Endothelial cell of umbilical vein (primary cell): ENCODE data around the gene DNAI2. TPM values are rescaled to one million over a fixed set of nuclear protein-coding genes. Genes with fewer than 3 reads are reported as not detected.

Experiments used
- BruUV-seq: library from RNA; stranded (reverse); fragments of 400-500 nt; replicated peaks from 2 replicates; lab custom pipeline; 2021; lab: Mats Ljungman, UMichigan
- CTCF ChIA-PET: fragments of 300-600, 350-600 bp; sonication (Branson Sonifier 250); formaldehyde crosslinking; loops from one replicate; lab custom pipeline; 2021; ENCODE audit warnings: antibody characterized with exemption, inconsistent platforms; lab: Charles Lee
- POLR2A ChIA-PET: fragments of 300-600, 350-600 bp; sonication (Branson Sonifier 250); formaldehyde crosslinking; loops from one replicate; lab custom pipeline; 2021; ENCODE audit warnings: antibody characterized with exemption, inconsistent platforms; lab: Charles Lee
- DNase-seq: peaks from one replicate; pipeline ENCODE4 v3.0.0-alpha.2; 2011; ENCODE audit warnings: low read depth, low spot score
- FAIRE-seq: peaks from 2 replicates; lab custom pipeline; 2011; peaks lifted over from hg19 to GRCh38; lab: Jason Lieb, UNC
- H2AFZ ChIP-seq: 2 replicates; pipeline ENCODE4 v1.6.0; 2012; ENCODE audit warnings: low read depth, low read length, control low read depth, inconsistent platforms
- H3K27ac ChIP-seq: 2 replicates; pipeline ENCODE4 v1.5.1; 2011; ENCODE audit warnings: low read depth, mild to moderate bottlenecking, control low read depth, low read length, moderate library complexity; ENCODE audit not compliant: insufficient read depth
- H3K27me3 ChIP-seq, 2 experiments: 2 replicates each; pipeline versions ENCODE4 v1.6.0 to v1.6.1; 2011; ENCODE audit warnings: low read length in 2 of 2, mixed read lengths in 1 of 2; ENCODE audit not compliant: control insufficient read depth in 2 of 2, insufficient read depth in 2 of 2
- H3K36me3 ChIP-seq, 2 experiments: 2 replicates in 1 of 2; 3 replicates in 1 of 2; pipeline ENCODE4 v1.5.1; 2011; ENCODE audit warnings: low read length in 2 of 2, mild to moderate bottlenecking in 1 of 2, moderate library complexity in 1 of 2; ENCODE audit not compliant: control insufficient read depth in 2 of 2, insufficient read depth in 2 of 2; ENCODE audit errors: extremely low read depth in 1 of 2
- H3K4me1 ChIP-seq: 3 replicates; pipeline ENCODE4 v1.5.1; 2011; ENCODE audit warnings: mild to moderate bottlenecking, low read length; ENCODE audit not compliant: control insufficient read depth, insufficient read depth; ENCODE audit errors: extremely low read depth
- H3K4me2 ChIP-seq: 2 replicates; pipeline ENCODE4 v1.6.1; 2011; ENCODE audit warnings: low read length, control low read depth, mixed read lengths; ENCODE audit not compliant: insufficient read depth
- H3K4me3 ChIP-seq, 3 experiments: fragments of 200-600 bp in 1 of 3; sonication (generic), shearing (Covaris generic) in 1 of 3; replicated peaks in 1 of 3; 2 replicates each; pipeline ENCODE4 v1.5.1; 2011 to 2016; ENCODE audit warnings: control low read depth in 3 of 3, low read length in 3 of 3, mild to moderate bottlenecking in 2 of 3, inconsistent platforms in 1 of 3, low read depth in 1 of 3, moderate library complexity in 1 of 3; ENCODE audit not compliant: insufficient read depth in 1 of 3
- H3K79me2 ChIP-seq: 2 replicates; pipeline ENCODE4 v1.6.0; 2012; ENCODE audit warnings: low read length, inconsistent platforms; ENCODE audit not compliant: control insufficient read depth, insufficient read depth
- H3K9ac ChIP-seq: replicated peaks from 2 replicates; pipeline ENCODE3; 2011; ENCODE audit warnings: low read length, control low read depth; ENCODE audit not compliant: insufficient read depth; ENCODE audit errors: extremely low read depth
- H3K9me1 ChIP-seq: replicated peaks from 3 replicates; pipeline ENCODE4 v1.6.0; 2011; ENCODE audit warnings: mild to moderate bottlenecking, low read length; ENCODE audit not compliant: control insufficient read depth, insufficient read depth; ENCODE audit errors: extremely low read depth
- H3K9me3 ChIP-seq: replicated peaks from 2 replicates; pipeline ENCODE4 v1.5.1; 2012; ENCODE audit warnings: low read length, inconsistent platforms; ENCODE audit not compliant: control insufficient read depth, insufficient read depth
- H4K20me1 ChIP-seq: replicated peaks from 2 replicates; pipeline ENCODE3; 2011; ENCODE audit warnings: mild to moderate bottlenecking, low read length; ENCODE audit not compliant: control insufficient read depth, insufficient read depth; ENCODE audit errors: extremely low read depth
- EZH2 ChIP-seq: IDR thresholded peaks from 2 replicates; pipeline ENCODE4 v1.6.1; 2012; ENCODE audit warnings: borderline replicate concordance, low read depth, mild to moderate bottlenecking, moderate library complexity, low read length, inconsistent platforms; ENCODE audit not compliant: severe bottlenecking
- FOS ChIP-seq: IDR thresholded peaks from 2 replicates; pipeline ENCODE4 v1.6.1; 2011; ENCODE audit warnings: mild to moderate bottlenecking, low read length, moderate library complexity, borderline replicate concordance; ENCODE audit not compliant: insufficient read depth
- GATA2 ChIP-seq: IDR thresholded peaks from 2 replicates; pipeline ENCODE4 v1.7.0; 2011; ENCODE audit warnings: low read depth, mild to moderate bottlenecking, moderate library complexity, mixed read lengths, low read length; ENCODE audit not compliant: insufficient read length, insufficient read depth
- JUN ChIP-seq: IDR thresholded peaks from 2 replicates; pipeline ENCODE4 v1.6.1; 2011; ENCODE audit warnings: borderline replicate concordance, low read depth; ENCODE audit not compliant: insufficient read length, insufficient read depth
- MYC ChIP-seq: IDR thresholded peaks from one replicate; pipeline ENCODE4 v1.6.1; 2011; ENCODE audit warnings: mild to moderate bottlenecking, low read depth, low read length
- POLR2A ChIP-seq: IDR thresholded peaks from 2 replicates; pipeline ENCODE4 v1.6.1; 2012; ENCODE audit warnings: low read depth, mild to moderate bottlenecking, control low read depth, low read length
- POLR2AphosphoS5 ChIP-seq: IDR thresholded peaks from 2 replicates; pipeline ENCODE4 v1.6.1; 2012; ENCODE audit warnings: low read depth, mild to moderate bottlenecking, control low read depth, low read length, moderate library complexity; ENCODE audit not compliant: insufficient read depth
- dilution Hi-C: fragments of 300-500 bp; cut with MboI; formaldehyde crosslinking; loops from one replicate; pipeline ENCODE4 v1.15.0; 2019; ENCODE audit warnings: low sequenced_read_pairs; ENCODE audit not compliant: extremely low pct_ligation_motif_present
- intact Hi-C: fragments of 100-400 bp; cut with micrococcal nuclease; formaldehyde crosslinking; loops from one replicate; pipeline ENCODE4 v1.10.0; 2022
- polyA plus RNA-seq, 4 experiments: library from polyadenylated mRNA; depleted of rRNA in 3 of 4; stranded (reverse) in 3 of 4; unstranded in 1 of 4; fragments of >200 nt; gene quantifications; 2 replicates each; pipeline versions ENCODE4 v1.2.1 to v1.2.3, GENCODE V29; 2011 to 2012; ENCODE audit warnings: missing spikeins in 1 of 4
- total RNA-seq: library from RNA; stranded (reverse); gene quantifications from 2 replicates; pipeline ENCODE4 v1.2.3, GENCODE V29; 2021
- TF ChIP-seq, protein P1 (sequence below): IDR thresholded peaks from 2 replicates; pipeline ENCODE4 v1.6.1; 2011; ENCODE audit not compliant: insufficient read depth, insufficient read length
- TF ChIP-seq, protein P2 (sequence below), 2 donors: IDR thresholded peaks; 1 replicate in 1 of 2; 2 replicates in 1 of 2; pipeline ENCODE4 v1.5.1; 2011; ENCODE audit warnings: low read length in 2 of 2, mild to moderate bottlenecking in 2 of 2, moderate library complexity in 2 of 2, control low read depth in 1 of 2, inconsistent platforms in 1 of 2, low read depth in 1 of 2; ENCODE audit not compliant: insufficient read depth in 1 of 2; ENCODE audit errors: extremely low read depth in 1 of 2

DNAI2 gene
- total and polyA plus RNA-seq, 2 donors (not counting 3 experiments of a cell fraction or from before 2014, with no cell fraction given): not detected

DNA sequence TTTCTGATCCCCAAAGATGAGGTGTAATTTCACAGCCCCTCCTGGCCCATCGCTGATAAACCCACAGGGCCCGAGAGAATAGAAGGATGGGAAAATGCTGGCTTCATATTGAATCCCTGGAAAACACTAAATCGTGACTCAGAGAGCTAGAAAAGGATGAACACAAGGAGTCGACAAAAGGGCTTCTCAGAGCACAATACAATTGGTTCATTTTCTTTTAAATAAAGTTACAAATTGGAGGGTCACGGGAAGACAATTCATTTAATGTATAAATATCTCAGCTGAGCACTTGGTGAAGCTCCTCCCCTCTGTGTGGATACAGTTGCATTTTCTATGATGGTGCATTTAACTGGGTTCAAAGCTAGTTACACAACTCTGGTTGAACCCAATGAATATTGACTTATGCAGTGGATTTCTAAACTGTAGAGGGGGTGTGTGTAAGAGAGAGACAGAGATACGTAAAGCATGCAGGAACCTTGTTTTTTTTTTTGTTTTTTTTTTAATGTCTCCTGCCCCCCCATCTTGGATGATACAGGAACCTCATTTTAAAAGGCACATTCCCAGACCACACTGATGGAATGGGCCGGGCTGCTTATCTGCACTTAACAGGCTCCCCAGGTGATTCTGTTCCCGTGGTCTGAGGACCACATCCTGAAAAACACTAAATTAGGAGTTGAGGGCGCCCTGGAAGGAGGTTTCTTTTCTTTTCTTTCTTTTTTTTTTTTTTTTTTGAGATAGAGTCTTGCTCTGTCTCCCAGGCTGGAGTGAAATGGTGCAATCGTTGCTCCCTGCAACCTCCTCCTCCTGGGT, 46.6 kb upstream of the DNAI2 start:
- intact Hi-C loops (no loop called here), dilution Hi-C loops (no loop called here)
- H3K79me2 ChIP-seq: no peaks in the 10 kb centered on the region
- BruUV-seq: no TSS peak
- FAIRE-seq (no peak), DNase-seq (no peak)
- TF ChIP-seq, protein P1, sequence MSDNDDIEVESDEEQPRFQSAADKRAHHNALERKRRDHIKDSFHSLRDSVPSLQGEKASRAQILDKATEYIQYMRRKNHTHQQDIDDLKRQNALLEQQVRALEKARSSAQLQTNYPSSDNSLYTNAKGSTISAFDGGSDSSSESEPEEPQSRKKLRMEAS: no peak
- no peak for TF ChIP-seq MYC
- TF ChIP-seq POLR2AphosphoS5: no peak
- no peak for TF ChIP-seq GATA2
- TF ChIP-seq, protein P2, sequence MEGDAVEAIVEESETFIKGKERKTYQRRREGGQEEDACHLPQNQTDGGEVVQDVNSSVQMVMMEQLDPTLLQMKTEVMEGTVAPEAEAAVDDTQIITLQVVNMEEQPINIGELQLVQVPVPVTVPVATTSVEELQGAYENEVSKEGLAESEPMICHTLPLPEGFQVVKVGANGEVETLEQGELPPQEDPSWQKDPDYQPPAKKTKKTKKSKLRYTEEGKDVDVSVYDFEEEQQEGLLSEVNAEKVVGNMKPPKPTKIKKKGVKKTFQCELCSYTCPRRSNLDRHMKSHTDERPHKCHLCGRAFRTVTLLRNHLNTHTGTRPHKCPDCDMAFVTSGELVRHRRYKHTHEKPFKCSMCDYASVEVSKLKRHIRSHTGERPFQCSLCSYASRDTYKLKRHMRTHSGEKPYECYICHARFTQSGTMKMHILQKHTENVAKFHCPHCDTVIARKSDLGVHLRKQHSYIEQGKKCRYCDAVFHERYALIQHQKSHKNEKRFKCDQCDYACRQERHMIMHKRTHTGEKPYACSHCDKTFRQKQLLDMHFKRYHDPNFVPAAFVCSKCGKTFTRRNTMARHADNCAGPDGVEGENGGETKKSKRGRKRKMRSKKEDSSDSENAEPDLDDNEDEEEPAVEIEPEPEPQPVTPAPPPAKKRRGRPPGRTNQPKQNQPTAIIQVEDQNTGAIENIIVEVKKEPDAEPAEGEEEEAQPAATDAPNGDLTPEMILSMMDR (IDR thresholded peaks at IDR 0.05; ENCODE audit: extremely low read depth in 1 of 2, insufficient read depth in 1 of 2, low read depth in 1 of 2, low read length in 2 of 2): no peak
- TF ChIP-seq FOS: no peak
- no peak for TF ChIP-seq EZH2
- no peak for TF ChIP-seq JUN
- TF ChIP-seq POLR2A: no peak
- no peaks in the 10 kb centered on the region for H3K27me3 ChIP-seq
- H4K20me1 ChIP-seq: no peaks in the 10 kb centered on the region
- ChIA-PET CTCF (interaction anchor here (1.5 kb wide), 1 partner anchor 28 kb away, joined by 4 read pairs; no protein-coding TSS in a partner anchor), POLR2A (no interaction called here)
- no peaks in the 10 kb centered on the region for H3K9me3 ChIP-seq
- no peak overlapping the region for H3K4me3 ChIP-seq
- H3K9me1 ChIP-seq: no peaks in the 10 kb centered on the region
- no peaks in the 10 kb centered on the region for H3K36me3 ChIP-seq
- H3K27ac ChIP-seq: no peak overlapping the region
- no peak overlapping the region for H2AFZ ChIP-seq
- no peaks in the 10 kb centered on the region for H3K4me1 ChIP-seq
- no peak overlapping the region for H3K9ac ChIP-seq
- no peak overlapping the region for H3K4me2 ChIP-seq
